Keratinocyte (primary cell): Measurements from ENCODE around the gene HLA-B. TPM values are rescaled to one million over a fixed set of nuclear protein-coding genes. Genes with fewer than 3 reads are reported as not detected.
"Not testable (repeated sequence)": the region's sequence is repeated elsewhere in the genome, so short reads cannot be mapped to it uniquely, and the experiment has no call there.

Experiments used
- DNase-seq: peaks from one replicate; pipeline ENCODE4 v3.0.0-alpha.2; 2011; ENCODE audit warnings: low read depth, missing footprints, low spot score
- FAIRE-seq: peaks from 2 replicates; lab custom pipeline; 2011; peaks lifted over from hg19 to GRCh38; lab: Jason Lieb, UNC
- H2AFZ ChIP-seq: 2 replicates; pipeline ENCODE4 v1.6.0; 2012; ENCODE audit warnings: low read length, control low read depth, inconsistent platforms; ENCODE audit not compliant: control insufficient read depth
- H3K27ac ChIP-seq: 2 replicates; pipeline ENCODE4 v1.5.1; 2011; ENCODE audit warnings: low read length; ENCODE audit not compliant: control insufficient read depth, insufficient read depth
- H3K27me3 ChIP-seq: 3 replicates; pipeline ENCODE4 v1.6.0; 2011; ENCODE audit warnings: low read length; ENCODE audit not compliant: control insufficient read depth, insufficient read depth; ENCODE audit errors: extremely low read depth
- H3K36me3 ChIP-seq, 2 experiments: 2 replicates in 1 of 2; 3 replicates in 1 of 2; pipeline ENCODE4 v1.5.1; 2011; ENCODE audit warnings: low read length in 2 of 2, mild to moderate bottlenecking in 1 of 2; ENCODE audit not compliant: control insufficient read depth in 2 of 2, insufficient read depth in 2 of 2; ENCODE audit errors: extremely low read depth in 1 of 2
- H3K4me1 ChIP-seq: 3 replicates; pipeline ENCODE4 v1.5.1; 2011; ENCODE audit warnings: low read length; ENCODE audit not compliant: control insufficient read depth, insufficient read depth; ENCODE audit errors: extremely low read depth
- H3K4me2 ChIP-seq: 3 replicates; pipeline ENCODE4 v1.6.0; 2011; ENCODE audit warnings: low read depth, low read length; ENCODE audit not compliant: control insufficient read depth, insufficient read depth; ENCODE audit errors: extremely low read depth
- H3K4me3 ChIP-seq, 3 experiments: fragments of 200-600 bp in 1 of 3; sonication (generic) in 1 of 3; 2 replicates in 2 of 3; 3 replicates in 1 of 3; pipeline ENCODE4 v1.5.1; 2011 to 2016; ENCODE audit warnings: low read length in 3 of 3, mild to moderate bottlenecking in 3 of 3, control low read depth in 2 of 3, inconsistent platforms in 1 of 3, low read depth in 1 of 3, mixed read lengths in 1 of 3, mixed run types in 1 of 3, moderate library complexity in 1 of 3; ENCODE audit not compliant: control insufficient read depth in 2 of 3, insufficient read depth in 2 of 3; ENCODE audit errors: extremely low read depth in 1 of 3
- H3K79me2 ChIP-seq: 2 replicates; pipeline ENCODE4 v1.6.0; 2012; ENCODE audit warnings: low read length; ENCODE audit not compliant: control insufficient read depth, insufficient read depth
- H3K9ac ChIP-seq: 3 replicates; pipeline ENCODE4 v1.6.0; 2011; ENCODE audit warnings: low read length; ENCODE audit not compliant: control insufficient read depth, insufficient read depth; ENCODE audit errors: extremely low read depth
- H3K9me1 ChIP-seq: 3 replicates; pipeline ENCODE4 v1.6.0; 2011; ENCODE audit warnings: low read length; ENCODE audit not compliant: control insufficient read depth, insufficient read depth; ENCODE audit errors: extremely low read depth
- H3K9me3 ChIP-seq: 2 replicates; pipeline ENCODE4 v1.5.1; 2012; ENCODE audit warnings: low read depth, low read length; ENCODE audit not compliant: control insufficient read depth
- H4K20me1 ChIP-seq: 3 replicates; pipeline ENCODE4 v1.6.0; 2011; ENCODE audit warnings: low read length; ENCODE audit not compliant: control insufficient read depth, insufficient read depth; ENCODE audit errors: extremely low read depth
- EZH2 ChIP-seq: IDR thresholded peaks from one replicate; pipeline ENCODE4 v1.6.1; 2012; ENCODE audit warnings: inconsistent platforms, mild to moderate bottlenecking, low read length, moderate library complexity
- dilution Hi-C: fragments of 300-500 bp; cut with MboI; formaldehyde crosslinking; loops from one replicate; pipeline ENCODE4 v1.7.0; 2020; ENCODE audit warnings: low sequenced_read_pairs; ENCODE audit not compliant: extremely low pct_ligation_motif_present
- polyA minus RNA-seq, 3 experiments: library from RNA; depleted of rRNA, polyadenylated mRNA; stranded (reverse); fragments of >200 nt; gene quantifications; 1 replicate in 1 of 3; 2 replicates in 1 of 3; 3 replicates in 1 of 3; pipeline ENCODE4 v1.2.3, GENCODE V29; 2011
- polyA plus RNA-seq, 5 experiments: library from polyadenylated mRNA; depleted of rRNA in 3 of 5; stranded (reverse) in 3 of 5; stranded (forward) in 1 of 5; unstranded in 1 of 5; fragments of >200 nt; gene quantifications; 1 replicate in 1 of 5; 2 replicates in 3 of 5; 3 replicates in 1 of 5; pipeline versions ENCODE4 v1.2.1 to v1.2.3, GENCODE V29; 2011 to 2012; ENCODE audit warnings: missing spikeins in 2 of 5, low read depth in 1 of 5, low replicate concordance in 1 of 5
- TF ChIP-seq, protein P1 (sequence below), 3 experiments: IDR thresholded peaks in 1 of 3; conservative IDR thresholded peaks in 1 of 3; optimal IDR thresholded peaks in 1 of 3; 2 replicates in 2 of 3; 3 replicates in 1 of 3; pipeline versions ENCODE3 to v1.5.1; 2011; ENCODE audit warnings: low read length in 3 of 3, mild to moderate bottlenecking in 3 of 3, moderate library complexity in 2 of 3, control low read depth in 1 of 3, inconsistent platforms in 1 of 3; ENCODE audit not compliant: insufficient read depth in 2 of 3; ENCODE audit errors: extremely low read depth in 1 of 3

HLA-B gene
- polyA plus RNA-seq (265 to 656 TPM (median 312 TPM) in 3 replicates), polyA minus RNA-seq (147 to 352 TPM (median 330 TPM) in 3 replicates)
- polyA plus RNA-seq (2011; ENCODE audit: low read depth), result 167 TPM
- 173 and 223 TPM in 2 replicates for polyA plus RNA-seq (2011; cell fraction: cytosol; rRNA removed)
- polyA plus RNA-seq (2011; cell fraction: nucleus; rRNA removed), result 499 and 562 TPM in 2 replicates
- polyA plus RNA-seq (2012; ENCODE audit: low replicate concordance), result 167 and 309 TPM in 2 replicates
- 335 TPM for polyA minus RNA-seq (2011; cell fraction: cytosol; rRNA and poly(A)+ RNA removed)
- polyA minus RNA-seq (2011; cell fraction: nucleus; rRNA and poly(A)+ RNA removed), result 240 and 246 TPM in 2 replicates

DNA sequence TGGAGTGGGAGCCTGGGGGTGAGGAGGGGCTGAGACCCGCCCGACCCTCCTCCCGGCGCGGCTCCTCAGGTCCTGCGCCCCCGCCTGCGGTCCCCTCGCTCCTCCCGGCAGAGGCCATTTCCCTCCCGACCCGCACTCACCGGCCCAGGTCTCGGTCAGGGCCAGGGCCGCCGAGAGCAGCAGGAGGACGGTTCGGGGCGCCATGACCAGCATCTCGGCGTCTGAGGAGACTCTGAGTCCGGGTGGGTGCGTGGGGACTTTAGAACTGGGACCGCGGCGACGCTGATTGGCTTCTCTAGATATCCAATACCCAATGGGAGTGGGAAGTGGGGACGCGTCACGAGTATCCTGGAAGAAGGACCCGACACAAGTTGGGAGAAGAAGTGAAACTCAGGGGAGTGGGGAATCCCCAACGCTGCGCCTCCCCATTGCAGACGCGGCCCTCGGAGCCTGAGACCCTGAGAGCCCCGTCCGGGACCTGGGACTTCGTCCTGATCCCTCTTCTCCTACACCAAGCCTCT lies at the start of gene HLA-B:
TSS of gene HLA-B (minus strand) at position 234 of the 521 bp plus-strand sequence. CDS start at position 213, 21 bp downstream.
- TF ChIP-seq, protein P1, sequence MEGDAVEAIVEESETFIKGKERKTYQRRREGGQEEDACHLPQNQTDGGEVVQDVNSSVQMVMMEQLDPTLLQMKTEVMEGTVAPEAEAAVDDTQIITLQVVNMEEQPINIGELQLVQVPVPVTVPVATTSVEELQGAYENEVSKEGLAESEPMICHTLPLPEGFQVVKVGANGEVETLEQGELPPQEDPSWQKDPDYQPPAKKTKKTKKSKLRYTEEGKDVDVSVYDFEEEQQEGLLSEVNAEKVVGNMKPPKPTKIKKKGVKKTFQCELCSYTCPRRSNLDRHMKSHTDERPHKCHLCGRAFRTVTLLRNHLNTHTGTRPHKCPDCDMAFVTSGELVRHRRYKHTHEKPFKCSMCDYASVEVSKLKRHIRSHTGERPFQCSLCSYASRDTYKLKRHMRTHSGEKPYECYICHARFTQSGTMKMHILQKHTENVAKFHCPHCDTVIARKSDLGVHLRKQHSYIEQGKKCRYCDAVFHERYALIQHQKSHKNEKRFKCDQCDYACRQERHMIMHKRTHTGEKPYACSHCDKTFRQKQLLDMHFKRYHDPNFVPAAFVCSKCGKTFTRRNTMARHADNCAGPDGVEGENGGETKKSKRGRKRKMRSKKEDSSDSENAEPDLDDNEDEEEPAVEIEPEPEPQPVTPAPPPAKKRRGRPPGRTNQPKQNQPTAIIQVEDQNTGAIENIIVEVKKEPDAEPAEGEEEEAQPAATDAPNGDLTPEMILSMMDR (optimal IDR thresholded peaks at IDR 0.05 in 1 of 3, IDR thresholded peaks at IDR 0.05 in 1 of 3, conservative IDR thresholded peaks at IDR 0.05 in 1 of 3; ENCODE audit: extremely low read depth in 1 of 3, insufficient read depth in 2 of 3, low read length in 3 of 3), result no peak
- TF ChIP-seq EZH2, result no peak
- H3K4me1 ChIP-seq, result peaks cover 9% of the 10 kb centered on the region
- FAIRE-seq, result peak; percentile 65
- H3K36me3 ChIP-seq, result peaks cover 0 to 7% of the 10 kb centered on the region in 2 experiments
- H3K27me3 ChIP-seq, result peaks cover 16% of the 10 kb centered on the region
- H3K27ac ChIP-seq, result peak within 1 kb of the TSS; percentile 63
- H3K9me1 ChIP-seq, result no peaks in the 10 kb centered on the region
- H4K20me1 ChIP-seq, result no peaks in the 10 kb centered on the region
- DNase-seq, result no peak
- peak within 1 kb of the TSS; percentile 63 to 83 (median 73) for H3K4me3 ChIP-seq
- no peaks in the 10 kb centered on the region for H3K9me3 ChIP-seq
- no peaks in the 10 kb centered on the region for H3K79me2 ChIP-seq
- H3K4me2 ChIP-seq, result peak within 1 kb of the TSS; percentile 68
- dilution Hi-C loops, result no loop called here
- peak within 1 kb of the TSS; percentile 75 for H3K9ac ChIP-seq
- peak within 1 kb of the TSS; percentile 91 for H2AFZ ChIP-seq

DNA sequence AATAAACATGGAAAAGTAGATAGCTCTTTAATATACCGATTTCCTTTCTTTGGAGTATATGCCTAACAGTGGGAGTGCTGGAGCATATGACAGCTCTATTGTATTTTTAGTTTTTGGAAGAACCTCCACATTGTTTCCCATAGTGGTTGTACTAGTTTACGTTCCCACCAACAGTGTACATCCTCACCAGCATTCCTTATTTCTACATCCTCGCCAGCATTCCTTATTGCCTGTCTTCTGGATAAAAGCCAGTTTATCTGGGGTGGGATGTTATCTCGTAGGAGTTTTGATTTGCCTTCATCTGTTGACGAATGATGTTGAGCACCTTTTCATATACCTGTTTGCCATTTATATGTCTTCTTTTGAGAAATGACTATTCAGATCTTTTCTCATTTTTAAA lies 49.0 kb upstream of the HLA-B start:
- dilution Hi-C loops, result no loop called here
- Histone ChIP-seq H2AFZ (no peak overlapping the region), H3K79me2 (peaks cover 97% of the 10 kb centered on the region), H3K9me1 (peaks cover 7% of the 10 kb centered on the region), H3K9ac (no peak overlapping the region), H3K27me3 (no peaks in the 10 kb centered on the region), H3K4me2 (peak overlapping the region; percentile 56), H3K9me3 (no peaks in the 10 kb centered on the region), H3K4me1 (peaks cover 48% of the 10 kb centered on the region), H3K4me3 (peak overlapping the region in 1 of 3 experiments; percentile 20), H4K20me1 (peaks cover 39% of the 10 kb centered on the region), H3K27ac (no peak overlapping the region), H3K36me3 (peaks cover 4 to 8% of the 10 kb centered on the region in 2 experiments)
- no peak for TF ChIP-seq EZH2
- TF ChIP-seq, protein P1 (optimal IDR thresholded peaks at IDR 0.05 in 1 of 3, IDR thresholded peaks at IDR 0.05 in 1 of 3, conservative IDR thresholded peaks at IDR 0.05 in 1 of 3; ENCODE audit: extremely low read depth in 1 of 3, insufficient read depth in 2 of 3, low read length in 3 of 3), result no peak
- no peak for FAIRE-seq
- no peak for DNase-seq

DNA sequence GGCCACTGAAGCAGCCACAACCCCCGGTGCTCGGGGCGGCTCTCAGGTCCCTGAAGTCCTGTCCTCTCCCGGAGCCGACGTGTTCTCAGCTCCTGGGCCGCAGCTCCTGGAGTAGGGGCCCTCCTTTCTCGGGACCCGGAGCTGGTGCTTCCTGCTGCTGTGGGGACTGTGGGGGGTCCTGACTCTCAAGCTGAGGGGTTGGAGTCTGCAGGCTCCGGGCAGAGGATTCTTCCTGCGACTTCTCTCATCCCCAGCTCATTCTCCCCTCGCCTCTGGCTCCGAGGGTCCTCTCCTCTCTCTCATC lies 47.0 kb upstream of the HLA-B start:
- peak overlapping the region; percentile 90 for H3K4me2 ChIP-seq
- H3K27me3 ChIP-seq, H3K9me1 ChIP-seq, H3K9me3 ChIP-seq, H2AFZ ChIP-seq, FAIRE-seq, H3K36me3 ChIP-seq, dilution Hi-C loops, DNase-seq: not testable (repeated sequence)
- peaks cover 49% of the 10 kb centered on the region for H3K4me1 ChIP-seq
- H3K4me3 ChIP-seq, result peak overlapping the region; percentile 76 to 85 (median 79)
- H3K9ac ChIP-seq, result peak overlapping the region; percentile 89
- peaks cover 81% of the 10 kb centered on the region for H3K79me2 ChIP-seq
- H3K27ac ChIP-seq, result peak overlapping the region; percentile 36
- peaks cover 20% of the 10 kb centered on the region for H4K20me1 ChIP-seq
